Measurements from ENCODE around the gene APOD.
"Not testable (repeated sequence)": the region's sequence is repeated elsewhere in the genome, so short reads cannot be mapped to it uniquely, and the experiment has no call there.

Gene APOD

DNA sequence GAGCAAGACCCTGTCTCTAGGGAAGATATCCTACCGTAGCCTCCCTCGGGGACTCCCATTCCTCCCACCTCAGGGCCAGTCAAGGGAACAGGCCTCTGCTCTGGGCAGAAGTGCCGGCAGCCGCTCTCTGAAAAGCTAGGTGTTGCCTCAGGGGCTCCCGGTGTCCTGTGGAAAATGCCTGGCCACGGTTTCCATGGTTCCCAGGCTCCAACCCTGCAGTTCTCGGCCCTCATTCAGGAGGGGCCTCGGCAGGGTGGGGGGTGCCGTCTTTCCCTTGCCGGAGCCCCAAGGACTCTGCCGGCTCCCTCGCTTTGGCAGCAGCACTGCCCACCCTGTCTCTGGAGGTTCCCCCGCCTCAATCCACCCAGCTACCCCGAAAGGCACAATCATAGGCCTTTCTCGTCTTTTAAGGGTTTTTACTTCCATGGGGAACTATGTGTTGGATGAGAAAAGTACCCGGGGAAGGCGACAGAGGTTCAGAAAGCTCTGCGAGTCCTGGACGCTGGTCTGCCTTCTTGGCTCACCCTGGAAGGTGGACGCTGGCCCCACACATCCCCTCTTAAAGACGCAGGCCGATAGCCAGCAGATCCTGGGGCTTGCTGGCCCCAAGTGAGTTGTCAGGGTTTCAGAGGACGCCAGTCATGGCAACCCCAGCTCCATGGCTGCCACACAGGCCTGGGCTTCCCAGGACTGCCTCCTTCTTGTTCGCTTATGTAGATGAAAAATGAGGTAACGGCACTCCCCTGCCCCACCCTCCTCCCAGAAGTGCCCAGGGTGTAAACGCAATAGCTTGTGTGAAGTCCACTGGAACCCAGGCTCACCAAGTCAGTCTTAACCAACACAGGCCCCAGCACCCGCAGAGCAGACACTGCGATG is 34.3 kb upstream of the APOD start:
- DNase-seq (ENCODE audit: low spot score) = not testable (repeated sequence)

DNA sequence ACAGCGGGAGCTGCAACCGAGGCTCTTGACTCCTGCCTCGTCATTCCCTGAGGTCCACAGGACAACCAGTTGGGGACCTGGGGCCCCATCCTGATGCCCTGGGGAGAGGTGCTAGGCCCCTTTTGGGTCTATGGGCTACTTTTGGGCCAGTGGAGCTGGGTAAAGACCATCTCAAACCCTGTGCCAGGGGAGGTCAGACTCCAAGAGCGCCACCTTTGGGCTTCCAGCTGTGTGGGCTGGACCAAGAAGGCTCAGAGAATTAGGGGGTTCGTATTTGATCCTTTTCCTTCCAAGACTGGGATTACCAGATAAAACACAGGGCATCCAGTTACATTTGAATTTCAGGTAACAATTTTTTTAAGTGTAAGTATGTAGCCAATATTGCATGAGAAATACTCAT is 33.4 kb upstream of the APOD start:
- not testable (repeated sequence) for DNase-seq (ENCODE audit: low spot score)

DNA sequence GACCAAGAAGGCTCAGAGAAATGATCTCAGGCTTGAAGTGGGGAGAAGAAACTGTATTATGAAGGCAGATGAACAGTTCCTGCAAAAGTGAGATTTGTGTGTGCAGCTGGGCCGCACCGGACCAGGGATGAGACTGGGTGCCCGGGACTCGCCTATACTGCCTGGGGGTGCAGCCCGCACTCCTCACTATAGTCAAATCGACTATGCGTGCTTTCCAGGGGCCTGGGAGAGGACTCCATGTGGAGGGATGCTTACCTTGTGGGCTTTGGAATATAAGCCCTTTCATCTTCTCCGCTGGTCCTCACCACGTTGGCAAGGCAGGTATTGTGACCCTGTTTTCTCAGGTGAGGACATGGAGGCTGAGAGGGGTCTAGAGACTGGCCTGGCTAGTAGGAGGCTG is 32.9 kb upstream of the APOD start:
- DNase-seq (ENCODE audit: low spot score) = no peak

DNA sequence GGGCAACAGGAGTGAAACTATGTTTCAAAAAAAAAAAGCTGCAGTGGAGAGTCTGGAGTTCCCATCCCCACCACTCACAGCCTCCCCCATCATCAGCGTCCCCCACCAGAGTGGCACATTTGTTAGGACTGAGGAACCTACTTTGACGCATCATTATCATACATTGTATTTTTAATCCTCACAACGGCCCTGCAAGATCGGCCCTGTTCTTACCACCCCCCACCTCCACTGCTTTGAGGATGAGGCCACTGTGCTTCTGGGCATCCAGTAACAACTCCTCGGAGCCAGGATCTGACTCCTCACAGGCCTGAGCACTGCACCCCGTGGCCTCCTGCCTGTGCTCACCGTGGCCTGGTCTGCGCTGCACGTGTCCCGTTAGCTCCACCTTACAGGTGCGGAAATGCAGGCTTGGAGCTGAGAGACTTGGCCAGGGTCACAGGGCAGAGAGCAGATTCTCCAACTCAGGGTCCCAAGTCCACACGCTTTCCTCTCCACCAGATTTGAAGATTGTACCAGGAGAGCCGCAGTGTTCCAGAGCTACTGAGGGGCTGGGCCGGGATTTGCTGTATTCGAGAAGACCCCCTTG is 32.3 kb upstream of the APOD start:
- DNase-seq (ENCODE audit: low spot score) = not testable (repeated sequence)

DNA sequence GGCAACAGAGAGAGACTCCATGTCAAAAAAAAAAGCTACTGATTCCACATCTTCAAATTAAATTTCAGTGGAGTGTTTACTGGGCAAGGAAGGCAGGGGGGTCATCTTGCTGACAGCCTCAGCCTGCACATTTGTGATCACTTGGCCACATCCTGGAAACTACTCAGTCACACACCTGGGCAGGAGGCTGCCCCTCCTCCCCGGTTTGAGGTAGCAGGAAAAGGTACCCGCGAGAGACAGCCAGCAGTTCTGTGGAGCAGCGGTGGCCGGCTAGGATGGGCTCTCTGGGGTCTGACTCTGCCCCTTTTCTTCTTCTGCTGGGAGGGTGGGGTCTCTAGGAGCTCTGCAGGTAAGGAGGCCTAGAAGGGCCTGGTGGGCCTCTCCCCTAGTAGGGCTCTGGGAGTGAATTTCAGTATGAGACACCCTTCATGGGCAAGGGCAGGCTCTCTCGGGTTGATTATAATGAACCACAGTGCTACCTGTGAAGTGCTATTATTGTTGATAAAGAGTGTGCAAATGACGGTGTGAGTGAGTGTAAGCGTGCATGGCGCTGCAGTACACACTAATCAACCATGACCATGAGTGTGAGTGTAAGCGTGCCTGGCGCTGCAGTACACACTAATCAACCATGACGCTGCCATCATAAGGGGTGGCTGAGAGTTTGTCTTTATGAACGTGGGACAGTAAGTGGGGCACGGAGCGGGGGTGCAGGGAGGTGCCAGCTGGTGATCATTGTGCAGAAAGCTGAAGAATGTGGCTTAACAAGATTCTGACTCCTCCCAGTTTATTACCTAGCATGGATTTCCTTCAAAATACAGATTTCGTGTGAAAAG is 31.1 kb upstream of the APOD start:
- not testable (repeated sequence) for DNase-seq (ENCODE audit: low spot score)

DNA sequence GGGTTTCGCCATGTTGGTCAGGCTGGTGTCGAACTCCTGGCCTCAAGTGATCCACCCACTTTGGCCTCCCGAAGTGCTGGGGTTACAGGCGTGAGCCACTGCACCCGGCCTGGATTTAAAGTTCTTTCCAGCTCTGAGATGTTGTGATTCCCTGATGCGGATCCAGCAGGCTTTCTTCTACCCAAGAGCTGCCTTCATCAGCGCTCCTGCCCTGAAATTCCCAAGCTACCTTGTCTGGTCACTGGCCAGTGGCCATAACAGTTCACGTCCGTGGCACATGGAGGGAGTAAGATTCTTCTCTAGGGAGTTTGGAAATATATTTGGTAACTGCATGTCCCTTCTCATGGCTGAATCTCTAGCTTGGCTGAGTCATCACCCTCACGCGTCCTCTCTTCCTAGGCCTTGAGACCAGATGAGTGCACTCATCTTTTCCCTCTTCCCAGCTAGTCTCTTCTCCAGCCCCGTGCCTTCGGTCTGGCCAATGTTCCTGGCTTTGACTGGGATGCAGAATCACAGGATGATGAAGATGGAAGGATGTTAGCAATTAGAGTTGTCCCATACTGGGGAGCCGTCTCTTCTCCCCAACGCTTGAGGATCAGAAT is 29.8 kb upstream of the APOD start:
- DNase-seq (ENCODE audit: low spot score) = no peak

DNA sequence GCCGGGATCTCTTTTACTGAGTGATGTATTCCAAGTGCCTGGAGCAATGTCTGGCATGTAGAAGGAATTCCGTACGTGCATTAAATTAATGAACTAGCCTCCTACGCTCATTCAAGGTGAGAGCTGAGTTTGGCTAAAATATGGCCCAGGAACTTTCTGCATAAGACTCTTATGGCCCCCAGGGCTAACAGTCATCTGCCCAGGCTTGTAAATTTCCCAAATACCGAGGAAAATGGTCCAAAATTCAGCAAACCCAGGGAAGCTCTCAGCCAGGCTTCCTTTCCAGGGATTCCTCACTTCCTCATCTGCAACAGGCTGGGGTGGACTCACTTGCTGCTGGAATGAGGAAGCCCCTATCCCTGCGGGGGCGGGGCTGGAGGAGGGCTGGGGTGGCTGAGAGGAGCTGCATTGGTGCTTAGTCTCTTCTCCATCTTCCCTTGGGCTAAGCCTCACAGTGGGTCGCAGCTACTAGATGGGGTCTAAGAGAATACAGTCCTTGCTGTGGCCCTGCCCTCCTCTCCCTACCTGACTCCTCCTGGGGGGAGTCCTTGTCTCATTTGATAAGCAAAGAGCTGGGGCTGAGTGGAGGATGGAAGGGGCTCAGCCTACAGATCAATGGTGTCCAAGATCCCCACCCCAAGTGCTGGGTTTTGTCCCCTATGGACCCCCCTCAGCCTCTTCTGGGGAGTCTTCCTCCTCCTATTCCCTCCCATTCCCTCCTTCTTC is 28.5 kb upstream of the APOD start:
- no peak for DNase-seq (ENCODE audit: low spot score)

DNA sequence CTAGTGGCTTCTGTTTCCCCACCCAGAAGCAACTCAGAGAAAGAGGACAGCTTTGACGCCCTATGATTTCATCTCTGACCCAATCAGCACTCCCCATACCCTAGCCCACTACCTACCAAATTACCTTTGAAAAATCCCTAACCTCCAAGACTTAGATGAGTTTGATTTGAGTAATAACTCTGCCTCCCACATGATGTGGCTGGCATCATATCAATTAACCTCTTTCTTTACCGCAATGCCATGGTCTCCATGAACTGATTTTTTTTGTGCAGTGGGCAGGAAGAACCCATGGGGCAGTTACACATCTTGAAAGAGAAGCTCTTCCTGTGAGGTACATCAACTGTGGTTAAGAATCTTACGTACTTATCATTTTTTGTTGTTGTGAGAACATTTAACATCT is 25.5 kb upstream of the APOD start:
- DNase-seq (ENCODE audit: low spot score) = no peak

DNA sequence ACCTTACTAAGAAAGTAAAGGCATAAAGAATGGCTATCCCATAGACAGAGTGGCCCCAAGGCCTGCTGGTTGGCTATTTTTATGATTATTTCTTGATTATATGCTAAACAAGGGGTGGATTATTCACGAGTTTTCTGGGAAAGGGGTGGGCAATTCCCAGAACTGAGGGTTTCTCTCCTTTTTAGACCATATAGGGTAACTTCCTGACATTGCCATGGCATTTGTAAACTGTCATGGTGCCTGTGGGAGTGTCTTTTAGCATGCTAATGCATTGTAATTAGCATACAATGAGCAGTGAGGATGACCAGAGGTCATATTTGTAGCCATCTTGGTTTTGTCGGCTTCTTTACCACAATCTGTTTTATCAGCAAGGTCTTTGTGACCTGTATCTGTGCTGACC is 18.0 kb upstream of the APOD start:
- not testable (repeated sequence) for DNase-seq (ENCODE audit: low spot score)

DNA sequence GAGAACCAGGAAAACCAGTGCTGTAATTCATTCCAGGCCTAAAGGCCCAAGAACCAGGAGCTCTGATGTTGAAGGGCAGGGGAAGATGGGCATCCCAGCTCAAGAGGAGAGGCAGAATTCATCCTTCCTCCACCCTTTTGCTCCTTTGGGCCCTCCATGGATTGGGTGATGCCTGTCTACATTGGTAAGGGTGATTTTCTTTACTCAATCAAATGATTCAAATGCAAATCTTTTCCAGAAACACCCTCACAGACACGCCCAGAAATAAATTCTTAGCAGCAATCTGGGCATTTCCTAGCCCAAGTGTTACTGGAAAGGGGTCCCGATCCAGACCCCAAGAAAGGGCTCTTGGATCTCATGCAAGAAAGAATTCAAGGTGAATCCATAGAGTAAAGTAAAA is 17.6 kb upstream of the APOD start:
- no peak for DNase-seq (ENCODE audit: low spot score)

DNA sequence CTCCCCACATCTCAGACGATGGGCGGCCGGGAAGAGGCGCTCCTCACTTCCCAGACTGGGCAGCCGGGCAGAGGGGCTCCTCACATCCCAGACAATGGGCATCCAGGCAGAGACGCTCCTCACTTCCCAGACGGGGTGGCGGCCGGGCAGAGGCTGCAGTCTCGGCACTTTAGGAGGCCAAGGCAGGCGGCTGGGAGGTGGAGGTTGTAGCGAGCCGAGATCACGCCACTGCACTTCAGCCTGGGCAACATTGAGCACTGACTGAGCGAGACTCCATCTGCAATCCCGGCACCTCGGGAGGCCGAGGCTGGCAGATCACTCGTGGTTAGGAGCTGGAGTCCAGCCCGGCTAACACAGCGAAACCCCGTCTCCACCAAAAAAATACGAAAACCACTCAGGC is 16.2 kb upstream of the APOD start:
- not testable (repeated sequence) for DNase-seq (ENCODE audit: low spot score)

DNA sequence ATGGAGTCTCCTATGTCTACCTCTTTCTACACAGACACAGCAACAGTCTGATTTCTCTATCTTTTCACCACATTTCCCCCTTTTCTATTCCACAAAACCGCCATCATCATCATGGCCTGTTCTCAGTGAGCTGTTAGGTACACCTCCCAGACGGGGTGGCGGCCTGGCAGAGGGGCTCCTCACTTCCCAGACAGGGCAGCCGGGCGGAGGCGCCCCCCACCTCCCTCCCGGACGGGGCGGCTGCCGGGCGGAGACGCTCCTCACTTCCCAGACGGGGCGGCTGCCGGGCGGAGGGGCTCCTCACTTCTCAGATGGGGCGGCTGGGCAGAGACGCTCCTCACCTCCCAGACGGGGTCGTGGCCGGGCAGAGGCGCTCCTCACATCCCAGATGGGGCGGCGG is 15.8 kb upstream of the APOD start:
- not testable (repeated sequence) for DNase-seq (ENCODE audit: low spot score)

DNA sequence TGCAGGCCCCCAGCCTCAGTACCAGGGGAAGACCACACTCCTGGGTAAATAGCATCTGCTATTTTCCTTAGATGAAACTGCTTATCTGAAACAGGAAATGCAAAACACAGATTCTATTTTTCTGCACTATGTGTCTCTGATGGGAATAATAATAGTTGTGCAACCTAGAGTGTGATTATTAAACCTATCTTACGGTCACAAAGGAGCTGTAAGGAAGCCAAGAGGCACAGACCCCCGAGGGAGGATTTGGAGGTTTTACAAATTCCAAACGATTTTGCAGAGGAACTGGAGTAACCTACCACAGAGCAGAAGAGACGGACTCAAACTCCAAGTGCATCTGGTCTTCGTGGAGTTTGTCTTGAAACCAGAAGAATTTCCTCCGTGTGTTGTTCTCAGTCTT is 14.1 kb upstream of the APOD start:
- no peak for DNase-seq (ENCODE audit: low spot score)

DNA sequence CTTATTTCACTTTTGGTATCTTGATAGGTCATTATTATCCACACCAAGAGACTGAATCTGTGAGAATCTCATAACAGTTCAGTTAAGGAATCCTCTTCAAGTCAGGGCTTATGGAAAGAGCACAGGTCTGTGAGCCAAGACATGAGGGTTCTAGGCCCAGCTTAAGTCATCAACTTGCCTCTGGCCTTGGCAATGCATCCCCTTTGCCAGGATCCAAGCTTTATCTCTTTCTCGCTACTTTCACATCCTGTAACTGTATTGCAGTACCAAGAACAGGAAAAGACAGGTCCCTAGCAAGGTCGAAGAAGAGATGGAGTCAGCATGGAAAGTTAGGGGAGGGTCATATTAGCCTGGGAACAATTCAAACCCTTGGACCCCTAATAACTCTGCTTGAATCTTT is 13.5 kb upstream of the APOD start:
- DNase-seq (ENCODE audit: low spot score) = no peak

DNA sequence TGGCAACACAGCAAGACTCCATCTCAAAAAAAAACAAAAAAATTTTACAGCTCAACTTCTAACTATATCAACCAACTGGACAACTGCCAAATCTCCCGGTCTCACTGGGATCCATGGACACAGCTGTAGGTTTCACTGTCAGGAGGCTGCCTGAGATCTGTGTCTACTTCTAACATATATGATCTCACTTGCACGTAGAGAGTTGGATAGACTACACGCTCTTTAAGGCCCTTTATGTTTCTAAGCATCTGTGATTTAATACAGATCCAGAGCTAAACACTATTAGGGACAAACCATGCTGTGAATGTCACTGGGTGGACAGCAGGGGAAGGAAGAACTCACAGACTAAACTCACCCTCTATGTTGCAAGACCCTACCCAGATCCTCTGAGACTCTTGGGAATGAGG is 13.0 kb upstream of the APOD start:
- no peak for DNase-seq (ENCODE audit: low spot score)

DNA sequence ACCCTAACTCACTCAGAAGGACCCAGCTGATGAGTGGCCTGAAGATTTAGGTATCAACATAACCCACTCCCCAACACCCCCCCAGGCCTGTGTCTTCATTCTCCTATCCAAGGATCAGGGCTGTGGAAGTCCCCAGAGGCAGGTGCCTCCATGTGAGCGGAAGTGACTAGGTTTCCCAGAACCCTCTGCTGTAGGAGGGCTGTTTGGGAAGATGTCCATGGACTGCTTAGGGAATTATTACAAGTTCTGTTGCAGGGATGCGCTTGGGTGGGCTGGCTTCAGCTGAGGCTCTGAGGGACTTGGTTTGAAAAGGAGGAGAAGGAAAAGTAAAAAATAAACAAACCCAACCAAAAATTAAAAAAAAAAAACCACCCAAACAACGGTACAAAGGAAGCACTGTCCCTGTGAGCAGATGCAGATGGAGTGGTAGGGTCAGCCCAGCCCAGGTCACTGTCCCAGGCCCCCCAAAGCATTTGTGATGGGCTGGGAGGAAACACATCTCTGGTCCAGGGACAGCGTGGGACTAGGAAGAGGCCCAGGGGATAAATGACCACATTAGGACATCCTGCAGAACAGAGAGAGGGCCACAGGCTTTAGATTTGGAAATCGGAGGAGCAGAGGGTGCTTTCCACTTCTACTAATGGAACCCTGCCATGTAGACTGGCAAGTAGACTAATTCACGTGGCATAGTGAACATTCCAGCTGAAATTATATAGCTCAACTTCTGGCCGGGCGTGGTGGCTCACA is 12.2 kb upstream of the APOD start:
- no peak for DNase-seq (ENCODE audit: low spot score)

DNA sequence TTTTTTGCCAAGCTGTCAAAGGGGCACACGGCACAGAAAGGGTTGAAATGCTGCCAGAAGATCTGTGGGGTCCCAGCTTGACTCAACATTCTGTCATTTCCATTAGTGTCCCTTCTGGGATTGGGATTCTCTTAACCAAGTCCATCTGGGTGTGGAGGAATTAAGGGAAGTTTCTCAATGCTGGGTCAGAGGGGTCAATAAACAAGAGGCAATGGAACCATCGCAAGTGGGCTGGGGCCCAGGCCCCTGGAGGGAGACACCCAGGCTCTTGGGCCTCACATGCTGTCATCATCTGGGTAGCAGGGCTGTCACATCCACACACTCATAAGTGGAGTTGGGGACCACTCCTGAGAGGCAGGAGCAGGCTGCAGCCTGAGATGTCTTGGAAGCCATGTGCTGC is 8.1 kb upstream of the APOD start:
- no peak for DNase-seq (ENCODE audit: low spot score)

DNA sequence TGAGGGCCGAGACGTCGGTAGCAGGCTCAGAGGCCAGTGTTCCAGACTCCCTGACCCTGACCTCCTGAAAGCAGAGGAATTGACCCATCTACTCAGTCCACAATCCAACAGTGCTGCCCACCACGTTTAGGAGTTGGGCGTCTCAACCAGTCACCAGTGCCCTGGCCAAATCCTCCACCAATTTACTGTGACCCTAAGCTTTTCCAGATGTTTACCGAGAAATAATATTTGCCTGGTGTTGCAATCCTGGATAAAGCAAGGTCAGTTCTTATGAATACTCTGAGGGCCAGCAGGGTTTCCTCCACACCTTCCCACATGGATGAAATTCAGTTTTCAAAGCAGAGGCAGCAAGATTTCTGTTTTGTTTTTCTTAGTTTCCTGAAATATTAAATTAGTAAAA is 7.5 kb upstream of the APOD start:
- DNase-seq (ENCODE audit: low spot score) = no peak

DNA sequence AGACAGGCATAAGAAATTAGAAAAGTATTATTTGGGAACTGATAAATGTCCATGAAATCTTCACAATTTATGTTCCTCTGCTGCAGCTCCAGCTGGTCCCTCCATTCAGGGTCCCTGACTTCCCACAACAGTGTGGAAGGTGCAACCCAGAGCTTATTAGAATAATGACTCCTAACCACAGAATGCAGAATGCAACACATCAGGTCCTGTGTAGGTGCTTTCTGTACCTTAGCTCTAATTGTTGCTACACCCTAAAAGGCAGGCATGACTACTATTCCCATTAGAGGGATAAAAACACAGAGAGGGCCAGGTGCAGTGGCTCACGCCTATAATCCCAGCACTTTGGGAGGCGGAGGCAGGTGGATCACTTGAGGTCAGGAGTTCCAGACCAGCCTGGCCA is 6.6 kb upstream of the APOD start:
- DNase-seq (ENCODE audit: low spot score) = not testable (repeated sequence)

DNA sequence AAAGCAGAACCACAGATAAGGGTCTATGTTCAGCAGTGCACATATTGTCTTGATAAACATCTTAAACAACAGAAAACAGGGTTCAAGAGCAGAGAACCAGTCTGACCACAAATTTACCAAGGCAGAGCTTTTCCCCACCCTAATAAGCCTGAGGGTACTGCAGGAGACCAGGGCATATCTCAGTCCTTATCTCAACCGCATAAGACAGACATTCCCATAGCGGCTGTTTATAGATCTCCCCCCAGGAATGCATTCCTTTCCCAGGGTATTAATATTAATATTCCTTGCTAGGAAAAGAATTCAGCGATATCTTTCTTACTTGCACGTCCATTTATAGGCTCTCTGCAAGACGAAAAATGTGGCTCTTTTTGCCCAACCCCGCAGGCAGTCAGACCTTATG is 6.1 kb upstream of the APOD start:
- not testable (repeated sequence) for DNase-seq (ENCODE audit: low spot score)

DNA sequence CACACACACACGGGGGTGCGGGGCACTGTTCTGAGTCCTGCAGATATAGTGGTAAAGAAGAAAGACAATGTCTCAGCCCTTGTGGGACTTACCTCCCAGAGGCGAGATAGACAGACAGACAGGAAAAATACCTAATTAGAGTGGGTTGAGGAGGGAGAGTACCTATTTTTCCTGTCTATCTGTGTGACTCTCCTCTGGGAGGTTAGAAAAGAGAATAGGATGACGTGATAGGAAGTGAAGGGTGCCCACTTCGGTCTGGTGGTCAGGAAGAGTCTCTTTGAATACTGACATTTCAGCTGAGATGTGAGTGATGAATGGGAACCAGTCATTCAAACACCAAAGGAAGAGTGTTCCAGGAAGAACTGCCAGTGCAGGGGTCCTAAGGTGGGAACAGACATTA is 4.1 kb upstream of the APOD start:
- no peak for DNase-seq (ENCODE audit: low spot score)

Data from Ammon's horn (tissue), 1 donor.